ENCODE results near the gene DNAJC8.

Gene DNAJC8

GRCh38 chr1:28269529-28269928 lies 36.7 kb upstream of the DNAJC8 start:
- no peak overlapping the region for H3K18ac ChIP-seq (ENCODE audit: low read length)
- H3K4me3 ChIP-seq (ENCODE audit: low read length in 2 of 2) = no peak overlapping the region
- H2BK5ac ChIP-seq (ENCODE audit: low read length) = no peak overlapping the region
- DNase-seq (ENCODE audit: low spot score) = no peak
- no peak overlapping the region for H3K4ac ChIP-seq (ENCODE audit: low read length)
- peaks cover 24 to 57% of the 10 kb centered on the region in 2 donors for H3K36me3 ChIP-seq (replicated peaks in 1 of 2; ENCODE audit: control insufficient read depth in 2 of 2, insufficient read depth in 2 of 2, low read length in 2 of 2)
- H4K91ac ChIP-seq (ENCODE audit: low read depth, low read length, poor library complexity) = no peak overlapping the region
- no peaks in the 10 kb centered on the region for H3K9me3 ChIP-seq (replicated peaks in 1 of 2; ENCODE audit: control insufficient read depth in 2 of 2, insufficient read depth in 1 of 2, low read depth in 1 of 2, low read length in 2 of 2)
- H3K9ac ChIP-seq (ENCODE audit: low read depth, low read length, poor library complexity) = no peak overlapping the region
- H3K4me1 ChIP-seq (ENCODE audit: control insufficient read depth in 2 of 2, insufficient read depth in 1 of 2, low read depth in 1 of 2, low read length in 2 of 2) = peaks cover 10 to 13% of the 10 kb centered on the region in 2 donors
- no peak overlapping the region for H3K23ac ChIP-seq (ENCODE audit: low read depth, low read length, poor library complexity)
- no peak overlapping the region for H2BK15ac ChIP-seq (ENCODE audit: low read length)
- WGBS, 2 donors (ENCODE audit: extremely low coverage in 2 of 2, insufficient read length in 2 of 2, insufficient replicate concordance in 1 of 2) = no CpG with 5 or more reads among the region's 2 CpGs
- H2AFZ ChIP-seq (ENCODE audit: low read length) = no peak overlapping the region
- H3K27ac ChIP-seq (replicated peaks; ENCODE audit: low read length) = no peak overlapping the region
- H2BK12ac ChIP-seq (ENCODE audit: low read length) = no peak overlapping the region
- H2BK120ac ChIP-seq (ENCODE audit: low read depth, low read length) = no peak overlapping the region
- H3K27me3 ChIP-seq (ENCODE audit: control insufficient read depth in 3 of 3, insufficient read depth in 3 of 3, low read depth in 1 of 3, low read length in 3 of 3) = no peaks in the 10 kb centered on the region
- no peak overlapping the region for H3K14ac ChIP-seq (ENCODE audit: low read length)
- no peak overlapping the region for H4K8ac ChIP-seq (ENCODE audit: low read depth, low read length)
- no peak overlapping the region for H3K4me2 ChIP-seq (ENCODE audit: insufficient read depth, low read length, poor library complexity, severe bottlenecking)
- peaks cover 9% of the 10 kb centered on the region for H3K79me1 ChIP-seq (ENCODE audit: low read depth, low read length)
- H2AK5ac ChIP-seq (ENCODE audit: low read depth, low read length) = no peak overlapping the region

GRCh38 chr1:28267633-28268032 lies 34.8 kb upstream of the DNAJC8 start:
- WGBS, 2 donors (ENCODE audit: extremely low coverage in 2 of 2, insufficient read length in 2 of 2, insufficient replicate concordance in 1 of 2) = no CpG with 5 or more reads among the region's 2 CpGs
- H3K9ac ChIP-seq (ENCODE audit: low read depth, low read length, poor library complexity) = no peak overlapping the region
- H3K4me3 ChIP-seq (ENCODE audit: low read length in 2 of 2) = no peak overlapping the region
- no peak overlapping the region for H2AFZ ChIP-seq (ENCODE audit: low read length)
- peaks cover 8% of the 10 kb centered on the region for H3K79me1 ChIP-seq (ENCODE audit: low read depth, low read length)
- no peaks in the 10 kb centered on the region for H3K27me3 ChIP-seq (ENCODE audit: control insufficient read depth in 3 of 3, insufficient read depth in 3 of 3, low read depth in 1 of 3, low read length in 3 of 3)
- H3K4me2 ChIP-seq (ENCODE audit: insufficient read depth, low read length, poor library complexity, severe bottlenecking) = no peak overlapping the region
- no peak overlapping the region for H3K18ac ChIP-seq (ENCODE audit: low read length)
- DNase-seq (ENCODE audit: low spot score) = no peak
- no peaks in the 10 kb centered on the region for H3K9me3 ChIP-seq (replicated peaks in 1 of 2; ENCODE audit: control insufficient read depth in 2 of 2, insufficient read depth in 1 of 2, low read depth in 1 of 2, low read length in 2 of 2)
- no peak overlapping the region for H2BK12ac ChIP-seq (ENCODE audit: low read length)
- H3K4ac ChIP-seq (ENCODE audit: low read length) = no peak overlapping the region
- peaks cover 11 to 13% of the 10 kb centered on the region in 2 donors for H3K4me1 ChIP-seq (ENCODE audit: control insufficient read depth in 2 of 2, insufficient read depth in 1 of 2, low read depth in 1 of 2, low read length in 2 of 2)
- H4K8ac ChIP-seq (ENCODE audit: low read depth, low read length) = no peak overlapping the region
- no peak overlapping the region for H2AK5ac ChIP-seq (ENCODE audit: low read depth, low read length)
- H4K91ac ChIP-seq (ENCODE audit: low read depth, low read length, poor library complexity) = no peak overlapping the region
- H2BK15ac ChIP-seq (ENCODE audit: low read length) = no peak overlapping the region
- no peak overlapping the region for H3K23ac ChIP-seq (ENCODE audit: low read depth, low read length, poor library complexity)
- no peak overlapping the region for H3K27ac ChIP-seq (replicated peaks; ENCODE audit: low read length)
- H2BK120ac ChIP-seq (ENCODE audit: low read depth, low read length) = no peak overlapping the region
- H3K36me3 ChIP-seq (replicated peaks in 1 of 2; ENCODE audit: control insufficient read depth in 2 of 2, insufficient read depth in 2 of 2, low read length in 2 of 2) = peaks cover 14 to 38% of the 10 kb centered on the region in 2 donors
- H3K14ac ChIP-seq (ENCODE audit: low read length) = no peak overlapping the region
- no peak overlapping the region for H2BK5ac ChIP-seq (ENCODE audit: low read length)

GRCh38 chr1:28266920-28267322 lies 34.1 kb upstream of the DNAJC8 start:
- Histone ChIP-seq H4K91ac (ENCODE audit: low read depth, low read length, poor library complexity) (no peak overlapping the region), H3K36me3 (replicated peaks in 1 of 2; ENCODE audit: control insufficient read depth in 2 of 2, insufficient read depth in 2 of 2, low read length in 2 of 2) (peaks cover 8 to 31% of the 10 kb centered on the region in 2 donors), H2AK5ac (ENCODE audit: low read depth, low read length) (no peak overlapping the region), H4K8ac (ENCODE audit: low read depth, low read length) (no peak overlapping the region), H3K4me2 (ENCODE audit: insufficient read depth, low read length, poor library complexity, severe bottlenecking) (no peak overlapping the region), H2BK5ac (ENCODE audit: low read length) (no peak overlapping the region), H2BK12ac (ENCODE audit: low read length) (no peak overlapping the region), H2AFZ (ENCODE audit: low read length) (no peak overlapping the region), H3K4me1 (ENCODE audit: control insufficient read depth in 2 of 2, insufficient read depth in 1 of 2, low read depth in 1 of 2, low read length in 2 of 2) (peaks cover 11 to 13% of the 10 kb centered on the region in 2 donors), H3K14ac (ENCODE audit: low read length) (no peak overlapping the region), H3K9ac (ENCODE audit: low read depth, low read length, poor library complexity) (no peak overlapping the region), H3K23ac (ENCODE audit: low read depth, low read length, poor library complexity) (peak overlapping the region; percentile 56), H2BK15ac (ENCODE audit: low read length) (no peak overlapping the region), H3K18ac (ENCODE audit: low read length) (no peak overlapping the region), H3K27ac (replicated peaks; ENCODE audit: low read length) (no peak overlapping the region), H2BK120ac (ENCODE audit: low read depth, low read length) (no peak overlapping the region), H3K4ac (ENCODE audit: low read length) (no peak overlapping the region), H3K9me3 (replicated peaks in 1 of 2; ENCODE audit: control insufficient read depth in 2 of 2, insufficient read depth in 1 of 2, low read depth in 1 of 2, low read length in 2 of 2) (no peaks in the 10 kb centered on the region), H3K27me3 (ENCODE audit: control insufficient read depth in 3 of 3, insufficient read depth in 3 of 3, low read depth in 1 of 3, low read length in 3 of 3) (no peaks in the 10 kb centered on the region), H3K79me1 (ENCODE audit: low read depth, low read length) (peaks cover 8% of the 10 kb centered on the region), H3K4me3 (ENCODE audit: low read length in 2 of 2) (no peak overlapping the region)
- no peak for DNase-seq (ENCODE audit: low spot score)
- WGBS, 2 donors (ENCODE audit: extremely low coverage in 2 of 2, insufficient read length in 2 of 2, insufficient replicate concordance in 1 of 2) = no CpG with 5 or more reads among the region's 5 CpGs

- H2BK120ac ChIP-seq (ENCODE audit: low read depth, low read length) = no peak overlapping the region
- no peak overlapping the region for H3K23ac ChIP-seq (ENCODE audit: low read depth, low read length, poor library complexity)
- no peak overlapping the region for H4K91ac ChIP-seq (ENCODE audit: low read depth, low read length, poor library complexity)
- no peaks in the 10 kb centered on the region for H3K9me3 ChIP-seq (replicated peaks in 1 of 2; ENCODE audit: control insufficient read depth in 2 of 2, insufficient read depth in 1 of 2, low read depth in 1 of 2, low read length in 2 of 2)
- peaks cover 8% of the 10 kb centered on the region for H3K79me1 ChIP-seq (ENCODE audit: low read depth, low read length)
- no peak overlapping the region for H3K18ac ChIP-seq (ENCODE audit: low read length)
- H3K36me3 ChIP-seq (replicated peaks in 1 of 2; ENCODE audit: control insufficient read depth in 2 of 2, insufficient read depth in 2 of 2, low read length in 2 of 2) = peaks cover 1 to 17% of the 10 kb centered on the region in 2 donors
- DNase-seq (ENCODE audit: low spot score) = no peak
- H2BK15ac ChIP-seq (ENCODE audit: low read length) = no peak overlapping the region
- no CpG with 5 or more reads among the region's 8 CpGs for WGBS, 2 donors (ENCODE audit: extremely low coverage in 2 of 2, insufficient read length in 2 of 2, insufficient replicate concordance in 1 of 2)
- H2BK12ac ChIP-seq (ENCODE audit: low read length) = no peak overlapping the region
- no peak overlapping the region for H3K4ac ChIP-seq (ENCODE audit: low read length)
- no peak overlapping the region for H3K27ac ChIP-seq (replicated peaks; ENCODE audit: low read length)
- no peak overlapping the region for H3K4me3 ChIP-seq (ENCODE audit: low read length in 2 of 2)
- H3K4me2 ChIP-seq (ENCODE audit: insufficient read depth, low read length, poor library complexity, severe bottlenecking) = no peak overlapping the region
- no peak overlapping the region for H2AFZ ChIP-seq (ENCODE audit: low read length)
- H3K9ac ChIP-seq (ENCODE audit: low read depth, low read length, poor library complexity) = no peak overlapping the region
- peaks cover 15 to 16% of the 10 kb centered on the region in 2 donors for H3K4me1 ChIP-seq (ENCODE audit: control insufficient read depth in 2 of 2, insufficient read depth in 1 of 2, low read depth in 1 of 2, low read length in 2 of 2)
- no peak overlapping the region for H2AK5ac ChIP-seq (ENCODE audit: low read depth, low read length)
- H3K27me3 ChIP-seq (ENCODE audit: control insufficient read depth in 3 of 3, insufficient read depth in 3 of 3, low read depth in 1 of 3, low read length in 3 of 3) = no peaks in the 10 kb centered on the region
- no peak overlapping the region for H2BK5ac ChIP-seq (ENCODE audit: low read length)
- H3K14ac ChIP-seq (ENCODE audit: low read length) = no peak overlapping the region
- H4K8ac ChIP-seq (ENCODE audit: low read depth, low read length) = no peak overlapping the region
These were observed 32.7 kb upstream of the DNAJC8 start for GRCh38 chr1:28265577-28265976.
